Activated CD8-positive, alpha-beta memory T cell treated with anti-CD3 and anti-CD28 coated beads, Interleukin-2, amount 50 U/mL, for 1 hour (primary cell): Measurements from ENCODE around the gene MMP19.

Experiments used
- DNase-seq: peaks from one replicate; pipeline ENCODE4 v3.0.0-alpha.2; 2020; ENCODE audit errors: extremely low read depth

MMP19 gene

DNA sequence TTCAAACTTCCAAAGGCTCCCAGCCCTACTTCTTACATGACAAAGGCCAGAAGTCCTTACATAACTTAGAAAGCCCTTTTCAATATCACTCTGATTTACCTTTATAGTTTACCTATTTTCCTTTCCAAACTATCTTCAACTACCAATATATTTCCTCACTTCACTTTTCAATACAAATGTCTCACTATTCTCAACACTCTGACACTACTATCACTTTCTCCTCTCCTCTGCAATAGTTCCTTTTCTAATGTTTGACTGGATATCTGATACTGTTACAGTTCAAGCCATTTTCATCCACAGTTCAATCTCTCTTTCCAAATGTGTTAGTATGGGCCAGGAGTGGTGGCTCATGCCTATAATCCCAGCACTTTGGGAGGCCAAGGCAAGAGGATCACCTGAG is 28.5 kb downstream of the MMP19 start:
- DNase-seq = no peak

DNA sequence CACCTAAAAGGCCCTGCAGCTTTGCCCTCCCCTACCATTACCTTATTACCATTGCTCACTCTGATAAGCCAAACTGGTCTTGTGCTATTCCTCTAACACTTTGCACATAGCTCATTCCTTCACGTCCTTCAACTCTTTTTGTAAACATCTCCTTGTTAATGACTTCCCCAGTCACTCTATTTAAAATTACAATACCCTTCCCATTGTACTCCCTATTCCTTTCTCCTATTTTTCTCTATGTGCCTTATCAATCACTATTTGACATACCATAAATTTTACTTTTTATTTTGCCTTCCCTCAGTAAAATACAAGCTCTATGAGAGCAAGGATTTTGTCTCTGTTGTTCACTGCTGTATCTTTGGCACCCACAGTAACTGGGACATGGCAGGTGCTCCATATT is 30.6 kb downstream of the MMP19 start:
- no peak for DNase-seq

DNA sequence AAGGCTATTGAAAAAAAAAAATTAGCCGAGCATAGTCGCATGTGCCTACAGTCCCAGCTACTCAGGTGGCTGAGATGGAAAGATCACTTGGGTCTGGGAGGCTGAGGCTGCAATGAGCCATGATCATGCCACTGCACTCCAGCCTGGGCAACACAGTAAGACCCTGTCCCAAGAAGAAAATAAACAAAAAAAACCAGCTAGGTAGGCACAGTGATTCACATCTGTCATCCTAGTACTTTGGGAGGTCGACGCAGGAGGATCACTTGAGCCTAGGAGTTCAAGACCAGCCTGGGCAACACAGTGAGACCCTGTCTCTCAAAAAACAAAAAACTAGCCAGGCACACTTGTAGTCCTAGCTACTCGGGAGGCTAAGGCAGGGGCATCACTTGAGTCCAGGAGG is 33.5 kb downstream of the MMP19 start:
- DNase-seq = no peak

DNA sequence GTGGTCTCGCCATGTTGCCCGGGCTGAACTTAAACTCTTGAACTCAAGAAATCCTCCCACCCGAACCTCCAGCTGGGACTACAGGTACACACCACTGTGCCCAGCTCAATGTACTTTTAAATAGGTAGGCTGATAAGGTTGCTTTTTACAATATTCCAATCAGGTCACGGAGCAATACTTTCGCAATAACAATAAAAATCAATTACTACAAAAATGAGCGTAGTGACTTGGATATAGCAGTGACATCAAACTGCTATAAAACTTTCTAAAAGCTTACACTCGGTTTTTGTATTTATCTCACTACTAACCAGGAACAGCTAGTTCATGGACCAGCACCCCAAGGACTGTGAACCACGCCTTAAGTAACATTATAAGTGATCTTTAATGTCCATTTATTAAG is 35.8 kb downstream of the MMP19 start:
- DNase-seq = no peak

DNA sequence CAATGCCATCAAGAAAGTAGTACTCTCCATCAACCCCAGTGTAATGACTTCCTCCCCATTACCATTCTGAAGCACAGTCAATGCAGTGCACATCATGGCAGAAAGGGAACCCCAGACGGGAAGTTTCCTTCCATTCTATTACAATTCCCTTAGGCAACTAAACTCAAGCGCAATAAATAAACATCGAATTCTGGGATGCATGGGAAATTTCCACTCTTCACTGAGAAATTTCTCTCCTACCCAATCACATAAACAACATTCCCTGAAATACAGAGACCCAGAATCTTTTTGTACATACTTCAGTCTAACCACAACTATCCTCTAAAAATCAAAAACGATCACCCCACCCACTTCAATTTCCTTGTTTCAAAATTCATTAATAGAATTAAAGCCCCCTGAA is 45.2 kb downstream of the MMP19 start:
- no peak for DNase-seq

DNA sequence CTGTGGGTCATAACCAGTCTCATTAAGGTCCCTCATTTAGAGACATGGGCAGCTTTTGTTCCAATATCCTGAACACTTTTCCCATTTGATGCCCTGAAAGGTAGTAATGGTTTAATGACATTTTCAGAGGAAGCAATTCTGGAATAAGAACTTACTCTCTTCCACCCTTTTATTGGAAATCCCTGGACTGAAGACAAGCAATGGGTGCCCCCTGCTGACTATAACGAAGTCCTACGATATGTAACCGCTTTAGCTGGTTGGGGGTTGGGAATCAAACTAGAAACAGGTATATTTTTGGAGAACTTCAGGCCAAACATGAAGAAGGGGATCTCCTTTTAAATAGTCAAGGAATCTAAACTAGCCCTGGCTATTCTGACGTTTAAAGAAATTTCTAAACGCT is 45.7 kb downstream of the MMP19 start:
- DNase-seq = no peak

DNA sequence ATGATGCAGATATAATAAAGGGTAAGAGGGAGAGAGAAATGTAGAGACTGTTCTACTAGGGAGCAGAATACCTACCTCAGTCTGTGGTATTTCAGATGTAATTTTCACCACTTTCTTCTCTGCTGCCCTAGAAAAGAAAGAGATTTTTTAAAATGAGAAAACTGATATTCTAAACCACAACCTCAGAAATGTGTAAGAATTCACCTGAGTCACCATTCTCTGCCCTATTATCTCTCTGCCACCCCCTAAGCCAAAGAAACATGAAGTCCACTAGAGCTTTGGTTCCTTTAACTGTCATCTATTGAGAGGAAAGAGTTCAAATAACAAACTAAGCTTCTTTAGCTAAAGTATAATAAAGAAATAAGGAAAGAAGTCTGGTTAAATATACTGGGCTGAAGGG is 46.8 kb downstream of the MMP19 start:
- DNase-seq = no peak

DNA sequence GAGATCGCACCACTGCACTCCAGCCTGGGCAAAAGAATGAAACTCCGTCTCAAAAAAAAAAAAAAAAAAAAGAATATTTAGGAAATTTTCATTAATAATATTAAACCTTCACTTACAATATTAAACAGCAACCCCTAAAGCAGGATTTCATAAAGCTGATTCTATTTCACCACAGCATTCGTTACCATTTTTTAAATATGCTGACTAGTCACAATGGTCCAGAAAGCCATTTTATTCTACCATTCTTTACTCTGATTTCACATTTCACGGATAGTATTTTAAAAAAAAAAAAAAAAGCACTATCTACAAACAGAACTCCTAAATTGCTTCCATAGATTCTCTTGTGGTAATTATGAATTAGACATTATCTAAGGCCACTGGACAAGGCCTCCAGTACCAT is 52.8 kb downstream of the MMP19 start:
- no peak for DNase-seq

DNA sequence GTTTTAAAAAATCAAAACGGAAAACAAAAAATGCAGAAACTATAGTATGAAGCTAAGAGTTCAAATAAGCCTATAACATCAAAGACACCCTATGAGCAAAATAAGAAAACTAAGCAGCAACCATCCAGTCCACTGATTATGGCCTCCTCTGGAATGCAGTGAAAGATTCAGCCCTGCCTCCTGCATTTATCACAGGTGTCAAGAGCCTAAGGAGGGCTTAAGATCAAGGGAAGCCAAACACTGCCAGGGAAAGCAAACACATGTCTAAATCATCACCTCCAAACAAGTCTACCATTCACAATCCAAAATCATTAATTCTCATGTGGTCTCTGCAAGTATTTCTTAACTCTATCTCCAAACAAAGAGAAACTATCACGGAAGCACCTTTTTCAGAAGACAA is 53.6 kb downstream of the MMP19 start:
- no peak for DNase-seq

DNA sequence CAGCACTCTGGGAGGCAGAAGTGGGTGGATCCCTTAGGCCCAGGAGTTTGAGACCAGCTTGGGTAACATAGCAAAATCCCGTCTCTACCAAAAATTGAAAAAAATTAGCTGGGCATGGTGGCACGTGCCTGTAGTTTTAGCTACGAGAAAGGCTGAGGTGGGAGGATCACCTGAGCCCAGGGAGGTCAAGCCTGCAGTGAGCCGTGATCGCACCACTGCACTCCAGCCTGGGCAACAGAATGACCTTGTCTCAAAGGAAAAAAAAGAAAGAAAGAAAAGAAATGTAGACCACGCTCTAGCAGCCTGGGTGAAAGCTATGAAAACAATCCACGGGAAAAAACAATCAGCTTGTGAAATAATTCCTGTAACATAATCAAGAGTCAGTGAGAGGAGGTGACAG is 54.2 kb downstream of the MMP19 start:
- no peak for DNase-seq
